SK-N-SH (cell line): Measurements from ENCODE around the gene PLA2G4B. TPM values are rescaled to one million over a fixed set of nuclear protein-coding genes. Genes with fewer than 3 reads are reported as not detected.

Experiments used
- CTCF ChIA-PET: fragments of 300-600, 350-600 bp; formaldehyde crosslinking; extraction: SDS; loops from one replicate; lab custom pipeline; 2021; lab: Yijun Ruan, JAX
- POLR2A ChIA-PET: fragments of 350-600 bp; sonication (Branson Sonifier 250); formaldehyde crosslinking; extraction: SDS; loops from one replicate; lab custom pipeline; 2020; ENCODE audit warnings: antibody characterized with exemption, inconsistent platforms; lab: Yijun Ruan, JAX
- DNase-seq: peaks from one replicate; pipeline ENCODE4 v3.0.0; 2012
- H2AFZ ChIP-seq: fragments of 200-600 bp; sonication (generic); 2 replicates; pipeline ENCODE4 v1.8.1; 2016; ENCODE audit warnings: antibody characterized with exemption, mild to moderate bottlenecking, low read depth
- H3F3A ChIP-seq: fragments of 200-600 bp; sonication (generic); replicated peaks from 2 replicates; pipeline ENCODE3; 2016; ENCODE audit warnings: antibody characterized with exemption, mild to moderate bottlenecking; ENCODE audit not compliant: insufficient read depth
- H3K27ac ChIP-seq, 2 experiments: fragments of 200-500 bp in 1 of 2; fragments of 200-600 bp in 1 of 2; sonication (Bioruptor generic) in 1 of 2; sonication (generic), shearing (Covaris generic) in 1 of 2; 2 replicates each; pipeline versions ENCODE4 v1.5.1 to v1.6.1; 2014 to 2016; ENCODE audit warnings: low read depth in 2 of 2, inconsistent platforms in 1 of 2, low read length in 1 of 2, mild to moderate bottlenecking in 1 of 2, mixed read lengths in 1 of 2
- H3K27me3 ChIP-seq: fragments of 200-600 bp; sonication (generic), shearing (Covaris generic); 2 replicates; pipeline ENCODE4 v1.6.1; 2016; ENCODE audit warnings: mixed run types; ENCODE audit not compliant: insufficient read depth
- H3K36me3 ChIP-seq, 2 experiments: fragments of 200-500 bp in 1 of 2; fragments of 200-600 bp in 1 of 2; sonication (Bioruptor generic) in 1 of 2; sonication (generic) in 1 of 2; replicated peaks in 1 of 2; 2 replicates each; pipeline versions ENCODE3 to v1.5.1; 2014 to 2016; ENCODE audit warnings: low read length in 1 of 2, mild to moderate bottlenecking in 1 of 2; ENCODE audit not compliant: insufficient read depth in 2 of 2, control insufficient read depth in 1 of 2
- H3K4me1 ChIP-seq, 2 experiments: fragments of 200-500 bp in 1 of 2; fragments of 200-600 bp in 1 of 2; sonication (Bioruptor generic) in 1 of 2; sonication (generic), shearing (Covaris generic) in 1 of 2; 2 replicates each; pipeline versions ENCODE4 v1.5.1 to v1.6.1; 2014 to 2016; ENCODE audit warnings: low read depth in 1 of 2, low read length in 1 of 2, mixed run types in 1 of 2; ENCODE audit not compliant: insufficient read depth in 2 of 2, control insufficient read depth in 1 of 2
- H3K4me2 ChIP-seq: fragments of 200-600 bp; sonication (generic), shearing (Covaris generic); 2 replicates; pipeline ENCODE4 v1.6.1; 2017; ENCODE audit warnings: mixed run types
- H3K4me3 ChIP-seq, 2 experiments: fragments of 200-500 bp in 1 of 2; fragments of 200-600 bp in 1 of 2; sonication (Bioruptor generic) in 1 of 2; sonication (generic), shearing (Covaris generic) in 1 of 2; 2 replicates each; pipeline versions ENCODE4 v1.5.1 to v1.8.1; 2014 to 2016; ENCODE audit warnings: low read depth in 2 of 2, inconsistent platforms in 1 of 2, low read length in 1 of 2, mild to moderate bottlenecking in 1 of 2, mixed read lengths in 1 of 2, moderate library complexity in 1 of 2
- H3K79me2 ChIP-seq: fragments of 200-600 bp; sonication (generic); 2 replicates; pipeline ENCODE4 v1.8.1; 2017; ENCODE audit warnings: mild to moderate bottlenecking; ENCODE audit not compliant: insufficient read depth
- H3K9ac ChIP-seq: fragments of 200-600 bp; sonication (generic); 2 replicates; pipeline ENCODE4 v1.6.1; 2017; ENCODE audit warnings: mixed run types
- H3K9me2 ChIP-seq: fragments of 200-600 bp; sonication (generic); 2 replicates; pipeline ENCODE4 v1.6.1; 2017; ENCODE audit warnings: mixed run types
- H3K9me3 ChIP-seq: fragments of 200-600 bp; sonication (generic); 2 replicates; pipeline ENCODE4 v1.6.1; 2017; ENCODE audit warnings: mixed run types, mild to moderate bottlenecking, moderate library complexity
- H4K20me1 ChIP-seq: fragments of 200-600 bp; sonication (generic); 2 replicates; pipeline ENCODE4 v1.6.1; 2017; ENCODE audit warnings: mild to moderate bottlenecking, mixed run types; ENCODE audit not compliant: insufficient read depth
- FOXJ3 ChIP-seq: sonication (generic); formaldehyde crosslinking; IDR thresholded peaks from 2 replicates; pipeline ENCODE4 v1.5.1; 2020; ENCODE audit warnings: mild to moderate bottlenecking, missing genetic modification reagents
- GABPA ChIP-seq: IDR thresholded peaks from 2 replicates; pipeline ENCODE4 v1.4.0; 2012; ENCODE audit warnings: low read depth, mild to moderate bottlenecking
- GATA2 ChIP-seq: sonication (generic); formaldehyde crosslinking; IDR thresholded peaks from 2 replicates; pipeline ENCODE4 v1.5.0; 2020; ENCODE audit warnings: mild to moderate bottlenecking, missing genetic modification reagents
- IRF3 ChIP-seq: fragments of 150-350 bp; IDR thresholded peaks from 2 replicates; pipeline ENCODE4 v1.6.1; 2016; ENCODE audit warnings: mild to moderate bottlenecking, low read depth, low read length
- JUND ChIP-seq: IDR thresholded peaks from 2 replicates; pipeline ENCODE4 v1.4.0; 2012
- MEF2A ChIP-seq: IDR thresholded peaks from 2 replicates; pipeline ENCODE4 v1.4.0; 2012; ENCODE audit warnings: low read depth, borderline replicate concordance
- MXI1 ChIP-seq: IDR thresholded peaks from 2 replicates; pipeline ENCODE4 v1.6.1; 2012; ENCODE audit warnings: mild to moderate bottlenecking, low read depth, low read length, improper control_type of control experiment
- NFIC ChIP-seq: IDR thresholded peaks from 2 replicates; pipeline ENCODE4 v1.4.0; 2012; ENCODE audit warnings: borderline replicate concordance
- PBX3 ChIP-seq: IDR thresholded peaks from 2 replicates; pipeline ENCODE4; 2012
- RCOR1 ChIP-seq: fragments of 150-350 bp; IDR thresholded peaks from 2 replicates; pipeline ENCODE4 v1.6.1; 2017; ENCODE audit warnings: antibody characterized with exemption, low read length
- RFX5 ChIP-seq: IDR thresholded peaks from 2 replicates; pipeline ENCODE4 v1.6.1; 2012; ENCODE audit warnings: mild to moderate bottlenecking, improper control_type of control experiment, low read length
- RXRA ChIP-seq: IDR thresholded peaks from 2 replicates; pipeline ENCODE4 v1.4.0; 2012; ENCODE audit warnings: low read depth, mild to moderate bottlenecking, borderline replicate concordance
- SIN3A ChIP-seq: IDR thresholded peaks from 2 replicates; pipeline ENCODE4 v1.6.1; 2012; ENCODE audit warnings: low read depth, mild to moderate bottlenecking, low read length, moderate library complexity, borderline replicate concordance
- SMC3 ChIP-seq: IDR thresholded peaks from 2 replicates; pipeline ENCODE4 v1.6.1; 2012; ENCODE audit warnings: low read depth, low read length, improper control_type of control experiment
- TAF1 ChIP-seq: IDR thresholded peaks from 2 replicates; pipeline ENCODE4 v1.6.1; 2012; ENCODE audit warnings: low read depth, mild to moderate bottlenecking, low read length, moderate library complexity, borderline replicate concordance
- TCF12 ChIP-seq: IDR thresholded peaks from 2 replicates; pipeline ENCODE4 v1.4.0; 2012
- TEAD4 ChIP-seq: IDR thresholded peaks from 2 replicates; pipeline ENCODE4 v1.4.0; 2012; ENCODE audit warnings: mild to moderate bottlenecking, borderline replicate concordance; ENCODE audit not compliant: insufficient read depth
- USF1 ChIP-seq: IDR thresholded peaks from 2 replicates; pipeline ENCODE4 v1.4.0; 2012; ENCODE audit warnings: low read depth, borderline replicate concordance
- WGBS: methylation state at CpG from one replicate; pipeline ENCODE4 v1.1.6; 2017; ENCODE audit warnings: low lambda C conversion rate; 5-methylcytosine and 5-hydroxymethylcytosine counted together
- polyA plus RNA-seq, 3 experiments: library from polyadenylated mRNA; depleted of rRNA; stranded (reverse); fragments of >200 nt; gene quantifications; 2 replicates each; pipeline ENCODE4 v1.2.3, GENCODE V29; 2012
- TF ChIP-seq, protein P1 (sequence below): IDR thresholded peaks from 2 replicates; pipeline ENCODE4 v1.6.1; 2012; ENCODE audit warnings: mild to moderate bottlenecking, low read depth, low read length, moderate library complexity

The PLA2G4B gene
- polyA plus RNA-seq, 1 of the 3 experiments (the other 2 are of a cell fraction): 5.3 TPM

DNA sequence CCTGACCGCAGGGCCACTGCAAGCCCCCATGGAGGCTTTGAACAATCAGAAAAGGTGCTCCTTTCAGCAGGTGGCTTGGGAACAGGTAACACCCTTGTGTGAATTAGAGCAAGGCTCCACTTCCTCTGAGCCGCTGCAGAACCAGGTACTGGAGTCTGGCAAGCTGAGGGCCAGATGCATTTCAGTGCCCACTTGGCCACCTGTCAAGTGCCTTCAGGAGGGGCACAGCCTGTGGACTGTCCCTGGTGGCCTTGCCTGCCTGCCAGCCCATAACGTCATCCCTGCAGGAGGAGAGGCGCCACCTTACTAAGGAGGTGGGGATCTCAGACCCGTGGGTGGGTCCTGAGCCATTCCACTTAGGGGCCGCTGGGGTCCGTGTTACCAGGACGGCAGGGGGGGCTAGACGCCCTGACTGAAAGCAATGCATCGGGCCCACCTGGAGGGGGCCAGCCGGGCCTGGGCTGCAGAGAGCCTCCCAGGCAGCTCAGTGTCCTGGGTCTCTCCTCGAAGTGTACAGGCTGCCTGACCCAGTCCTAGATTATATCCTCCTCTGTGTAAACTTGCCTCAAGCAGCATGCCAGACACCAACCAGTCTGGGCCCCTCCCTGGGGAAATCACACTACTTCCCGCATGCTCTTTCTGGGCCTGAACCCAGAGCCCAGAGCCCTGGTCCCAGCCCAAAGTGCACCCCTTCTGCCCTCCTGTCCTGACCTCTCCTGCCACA, 39.1 kb downstream of the PLA2G4B start:
- Histone ChIP-seq H3K9me2 (no peaks in the 10 kb centered on the region), H3K4me1 (peaks cover 0 to 25% of the 10 kb centered on the region in 2 experiments; a peak in 1 of 4 replicates), H3K4me2 (no peak overlapping the region), H3K36me3 (no peaks in the 10 kb centered on the region), H3F3A (no peaks in the 10 kb centered on the region), H3K4me3 (no peak overlapping the region), H2AFZ (no peak overlapping the region), H3K9ac (no peak overlapping the region), H3K79me2 (no peaks in the 10 kb centered on the region), H4K20me1 (no peaks in the 10 kb centered on the region), H3K9me3 (no peaks in the 10 kb centered on the region), H3K27ac (no peak overlapping the region), H3K27me3 (no peaks in the 10 kb centered on the region)
- WGBS: 76% methylated on average over 5 of the region's 13 CpGs
- TF ChIP-seq, protein P1, sequence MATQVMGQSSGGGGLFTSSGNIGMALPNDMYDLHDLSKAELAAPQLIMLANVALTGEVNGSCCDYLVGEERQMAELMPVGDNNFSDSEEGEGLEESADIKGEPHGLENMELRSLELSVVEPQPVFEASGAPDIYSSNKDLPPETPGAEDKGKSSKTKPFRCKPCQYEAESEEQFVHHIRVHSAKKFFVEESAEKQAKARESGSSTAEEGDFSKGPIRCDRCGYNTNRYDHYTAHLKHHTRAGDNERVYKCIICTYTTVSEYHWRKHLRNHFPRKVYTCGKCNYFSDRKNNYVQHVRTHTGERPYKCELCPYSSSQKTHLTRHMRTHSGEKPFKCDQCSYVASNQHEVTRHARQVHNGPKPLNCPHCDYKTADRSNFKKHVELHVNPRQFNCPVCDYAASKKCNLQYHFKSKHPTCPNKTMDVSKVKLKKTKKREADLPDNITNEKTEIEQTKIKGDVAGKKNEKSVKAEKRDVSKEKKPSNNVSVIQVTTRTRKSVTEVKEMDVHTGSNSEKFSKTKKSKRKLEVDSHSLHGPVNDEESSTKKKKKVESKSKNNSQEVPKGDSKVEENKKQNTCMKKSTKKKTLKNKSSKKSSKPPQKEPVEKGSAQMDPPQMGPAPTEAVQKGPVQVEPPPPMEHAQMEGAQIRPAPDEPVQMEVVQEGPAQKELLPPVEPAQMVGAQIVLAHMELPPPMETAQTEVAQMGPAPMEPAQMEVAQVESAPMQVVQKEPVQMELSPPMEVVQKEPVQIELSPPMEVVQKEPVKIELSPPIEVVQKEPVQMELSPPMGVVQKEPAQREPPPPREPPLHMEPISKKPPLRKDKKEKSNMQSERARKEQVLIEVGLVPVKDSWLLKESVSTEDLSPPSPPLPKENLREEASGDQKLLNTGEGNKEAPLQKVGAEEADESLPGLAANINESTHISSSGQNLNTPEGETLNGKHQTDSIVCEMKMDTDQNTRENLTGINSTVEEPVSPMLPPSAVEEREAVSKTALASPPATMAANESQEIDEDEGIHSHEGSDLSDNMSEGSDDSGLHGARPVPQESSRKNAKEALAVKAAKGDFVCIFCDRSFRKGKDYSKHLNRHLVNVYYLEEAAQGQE: no peak
- TF ChIP-seq FOXJ3 (CRISPR knock-in tag) (no peak), MXI1 (no peak), SIN3A (no peak), PBX3 (no peak), GABPA (no peak), JUND (no peak), RXRA (no peak), TCF12 (no peak), NFIC (no peak), RCOR1 (no peak), GATA2 (no peak), TEAD4 (no peak), IRF3 (no peak), USF1 (no peak), MEF2A (no peak), TAF1 (no peak), SMC3 (no peak), RFX5 (no peak)
- no peak for DNase-seq
- POLR2A ChIA-PET: no interaction called here
- CTCF ChIA-PET: interaction anchor here (1.1 to 1.7 kb wide), 2 partner anchors 20 to 66 kb away, joined by 3 to 4 read pairs; no protein-coding TSS in a partner anchor
